GM23338 (cell line): ENCODE measurements around the gene TENT5A. TPM values are rescaled to one million over a fixed set of nuclear protein-coding genes. Genes with fewer than 3 reads are reported as not detected.

ENCODE experiments used
- ATAC-seq: fragments of 200-7000 bp; cut with Tn5 transposase; 3 replicates; pipeline ENCODE4 v1.9.1; 2020
- DNase-seq: peaks from one replicate; pipeline ENCODE4 v3.0.0-alpha.2; 2015; ENCODE audit warnings: low spot score
- H2AFZ ChIP-seq: fragments of 200-600 bp; sonication (generic); 2 replicates; pipeline ENCODE4 v1.8.0; 2016; ENCODE audit warnings: antibody characterized with exemption, mild to moderate bottlenecking, moderate library complexity
- H3F3A ChIP-seq: fragments of 200-600 bp; sonication (generic); replicated peaks from 2 replicates; pipeline ENCODE4 v1.8.0; 2017; ENCODE audit warnings: antibody characterized with exemption, mixed run types, low read depth
- H3K27ac ChIP-seq: fragments of 200-600 bp; sonication (generic); 2 replicates; pipeline ENCODE4 v1.6.1; 2016; ENCODE audit warnings: low read depth
- H3K27me3 ChIP-seq: fragments of 200-600 bp; sonication (generic); 2 replicates; pipeline ENCODE4 v1.8.0; 2016; ENCODE audit warnings: mild to moderate bottlenecking, mixed run types, moderate library complexity; ENCODE audit not compliant: insufficient read depth
- H3K36me3 ChIP-seq: fragments of 200-600 bp; sonication (generic); 2 replicates; pipeline ENCODE4 v1.8.0; 2016; ENCODE audit warnings: mild to moderate bottlenecking; ENCODE audit not compliant: insufficient read depth
- H3K4me1 ChIP-seq: fragments of 200-600 bp; sonication (generic); 2 replicates; pipeline ENCODE4 v1.8.0; 2016; ENCODE audit warnings: mild to moderate bottlenecking, moderate library complexity; ENCODE audit not compliant: insufficient read depth
- H3K4me2 ChIP-seq: fragments of 200-600 bp; sonication (generic); 2 replicates; pipeline ENCODE4 v1.7.1; 2017; ENCODE audit warnings: mixed run types
- H3K4me3 ChIP-seq: fragments of 200-600 bp; sonication (generic); 2 replicates; pipeline ENCODE4 v1.6.1; 2016; ENCODE audit warnings: mixed run types
- H3K79me2 ChIP-seq: fragments of 200-600 bp; sonication (generic); replicated peaks from 2 replicates; pipeline ENCODE4 v1.8.0; 2017; ENCODE audit warnings: mild to moderate bottlenecking; ENCODE audit not compliant: insufficient read depth
- H3K9me2 ChIP-seq: fragments of 200-600 bp; sonication (generic); 2 replicates; pipeline ENCODE4 v1.8.0; 2017; ENCODE audit not compliant: insufficient read depth
- H4K20me1 ChIP-seq: fragments of 200-600 bp; sonication (generic); replicated peaks from 2 replicates; pipeline ENCODE4 v1.8.0; 2017; ENCODE audit warnings: mild to moderate bottlenecking; ENCODE audit not compliant: insufficient read depth
- H3K27ac Mint-ChIP-seq: 2 replicates; pipeline ENCODE4 v1.8.0; 2020; ENCODE audit warnings: inconsistent platforms, mild to moderate bottlenecking, moderate library complexity, mixed read lengths
- H3K27me3 Mint-ChIP-seq: 3 replicates; pipeline ENCODE4 v1.8.0; 2022; ENCODE audit warnings: low read depth, mild to moderate bottlenecking, moderate library complexity, mixed read lengths, inconsistent platforms; ENCODE audit not compliant: insufficient read depth, poor library complexity
- H3K36me3 Mint-ChIP-seq: 3 replicates; pipeline ENCODE4 v1.8.0; 2021; ENCODE audit warnings: low read depth, mild to moderate bottlenecking, inconsistent platforms, moderate library complexity, mixed read lengths
- H3K4me1 Mint-ChIP-seq: 3 replicates; pipeline ENCODE4 v1.8.0; 2020; ENCODE audit warnings: mild to moderate bottlenecking, inconsistent platforms, mixed read lengths
- H3K4me3 Mint-ChIP-seq: 3 replicates; pipeline ENCODE4 v1.8.0; 2021; ENCODE audit warnings: moderate library complexity, mild to moderate bottlenecking, inconsistent platforms, mixed read lengths
- H3K9me3 Mint-ChIP-seq: 3 replicates; pipeline ENCODE4 v1.8.0; 2020; ENCODE audit warnings: moderate library complexity, mild to moderate bottlenecking, inconsistent platforms, mixed read lengths
- CREB1 ChIP-seq: fragments of 250-450 bp; sonication (Bioruptor Pico); IDR thresholded peaks from 2 replicates; pipeline ENCODE4 v1.5.0; 2020; ENCODE audit warnings: low read depth, mild to moderate bottlenecking, moderate library complexity
- EZH2 ChIP-seq: fragments of 200-600 bp; sonication (generic); IDR thresholded peaks from one replicate; pipeline ENCODE4 v1.8.0; 2017; ENCODE audit warnings: antibody characterized with exemption, mild to moderate bottlenecking, low read depth; ENCODE audit not compliant: unreplicated experiment
- EZH2phosphoT487 ChIP-seq: fragments of 200-600 bp; sonication (generic); IDR thresholded peaks from one replicate; pipeline ENCODE4 v1.8.1; 2018; ENCODE audit warnings: antibody characterized with exemption; ENCODE audit not compliant: unreplicated experiment
- JUNB ChIP-seq: IDR thresholded peaks from one replicate; pipeline ENCODE4 v1.6.1; 2016; ENCODE audit warnings: antibody characterized with exemption; ENCODE audit not compliant: unreplicated experiment
- NANOG ChIP-seq: IDR thresholded peaks from 2 replicates; pipeline ENCODE4 v1.6.1; 2016; ENCODE audit warnings: antibody characterized with exemption, borderline replicate concordance
- STAT1 ChIP-seq: IDR thresholded peaks from one replicate; pipeline ENCODE4 v1.6.1; 2016; ENCODE audit warnings: antibody characterized with exemption; ENCODE audit not compliant: unreplicated experiment
- ZNF331 ChIP-seq: fragments of 250-450 bp; sonication (Bioruptor Pico); IDR thresholded peaks from 2 replicates; pipeline ENCODE4 v1.5.0; 2020; ENCODE audit warnings: low read depth, mild to moderate bottlenecking, moderate library complexity
- polyA plus RNA-seq: library from polyadenylated mRNA; unstranded; fragments of >200 nt; fragmentation: Nextera tagmentation; extraction: Ambion mirVana; gene quantifications from 2 replicates; pipeline ENCODE4 v1.2.1, GENCODE V29; 2016
- total RNA-seq: library from RNA; depleted of rRNA; stranded (reverse); fragments of >200 nt; shearing (Covaris generic); gene quantifications from 2 replicates; pipeline ENCODE4 v1.2.3, GENCODE V29; 2014
- TF ChIP-seq, protein P1 (sequence below): fragments of 250-450 bp; sonication (Bioruptor Pico); IDR thresholded peaks from 2 replicates; pipeline ENCODE4 v1.5.0; 2020; ENCODE audit warnings: mild to moderate bottlenecking, moderate library complexity
- TF ChIP-seq, protein P2 (sequence below): IDR thresholded peaks from one replicate; pipeline ENCODE4 v1.6.1; 2018; ENCODE audit warnings: antibody characterized with exemption; ENCODE audit not compliant: unreplicated experiment
- TF ChIP-seq, protein P3 (sequence below), 2 experiments: fragments of 200-600 bp in 1 of 2; sonication (generic) in 1 of 2; conservative IDR thresholded peaks; 2 replicates each; pipeline versions ENCODE4 v1.5.1 to v1.6.1; 2016 to 2017; ENCODE audit warnings: antibody characterized with exemption in 2 of 2, low read depth in 2 of 2, mild to moderate bottlenecking in 2 of 2, moderate library complexity in 1 of 2

The TENT5A gene
- total and polyA plus RNA-seq, 2 experiments from 2014 or later, result 3.8 to 4.7 TPM

DNA sequence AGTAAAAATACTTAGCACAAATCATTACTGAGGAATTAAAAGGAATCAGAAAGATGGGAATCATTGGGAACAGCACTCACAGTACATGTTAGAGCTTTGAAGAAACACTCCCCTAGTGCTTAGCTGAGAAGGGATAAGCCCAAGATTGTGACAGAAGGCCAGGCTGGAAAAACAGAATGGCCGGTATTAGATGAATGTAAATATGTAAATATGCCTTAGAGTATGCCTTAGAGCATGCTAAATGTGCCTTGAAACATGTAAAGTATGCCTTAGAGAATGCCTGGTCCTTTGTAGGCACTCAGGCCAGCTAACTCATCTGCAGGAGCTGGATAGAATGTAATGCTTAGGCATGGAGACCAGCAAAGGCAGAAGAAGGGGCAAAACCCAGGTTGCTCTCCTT lies 10.6 kb upstream of the TENT5A start:
- no peaks in the 10 kb centered on the region for H3K79me2 ChIP-seq
- H4K20me1 ChIP-seq, result no peaks in the 10 kb centered on the region
- Mint-ChIP-seq H3K36me3 (no peaks in the 10 kb centered on the region), H3K4me3 (no peak overlapping the region), H3K27ac (no peak overlapping the region), H3K27me3 (no peaks in the 10 kb centered on the region), H3K9me3 (no peaks in the 10 kb centered on the region; the same call in 2 of the 3 replicates), H3K4me1 (peaks cover 4% of the 10 kb centered on the region; the same call in 2 of the 3 replicates)
- peaks cover 5% of the 10 kb centered on the region; the same call in 1 of the 2 replicates for H3K9me2 ChIP-seq
- ATAC-seq, result no peak
- no peaks in the 10 kb centered on the region for H3K27me3 ChIP-seq
- peaks cover 7% of the 10 kb centered on the region; the same call in 1 of the 2 replicates for H3K4me1 ChIP-seq
- no peaks in the 10 kb centered on the region for H3F3A ChIP-seq
- H3K27ac ChIP-seq, result no peak overlapping the region
- no peak overlapping the region for H3K4me3 ChIP-seq
- H2AFZ ChIP-seq, result no peak overlapping the region
- H3K36me3 ChIP-seq, result no peaks in the 10 kb centered on the region
- no peak for DNase-seq
- H3K4me2 ChIP-seq, result no peak overlapping the region
- TF ChIP-seq JUNB, result no peak
- TF ChIP-seq, protein P1, sequence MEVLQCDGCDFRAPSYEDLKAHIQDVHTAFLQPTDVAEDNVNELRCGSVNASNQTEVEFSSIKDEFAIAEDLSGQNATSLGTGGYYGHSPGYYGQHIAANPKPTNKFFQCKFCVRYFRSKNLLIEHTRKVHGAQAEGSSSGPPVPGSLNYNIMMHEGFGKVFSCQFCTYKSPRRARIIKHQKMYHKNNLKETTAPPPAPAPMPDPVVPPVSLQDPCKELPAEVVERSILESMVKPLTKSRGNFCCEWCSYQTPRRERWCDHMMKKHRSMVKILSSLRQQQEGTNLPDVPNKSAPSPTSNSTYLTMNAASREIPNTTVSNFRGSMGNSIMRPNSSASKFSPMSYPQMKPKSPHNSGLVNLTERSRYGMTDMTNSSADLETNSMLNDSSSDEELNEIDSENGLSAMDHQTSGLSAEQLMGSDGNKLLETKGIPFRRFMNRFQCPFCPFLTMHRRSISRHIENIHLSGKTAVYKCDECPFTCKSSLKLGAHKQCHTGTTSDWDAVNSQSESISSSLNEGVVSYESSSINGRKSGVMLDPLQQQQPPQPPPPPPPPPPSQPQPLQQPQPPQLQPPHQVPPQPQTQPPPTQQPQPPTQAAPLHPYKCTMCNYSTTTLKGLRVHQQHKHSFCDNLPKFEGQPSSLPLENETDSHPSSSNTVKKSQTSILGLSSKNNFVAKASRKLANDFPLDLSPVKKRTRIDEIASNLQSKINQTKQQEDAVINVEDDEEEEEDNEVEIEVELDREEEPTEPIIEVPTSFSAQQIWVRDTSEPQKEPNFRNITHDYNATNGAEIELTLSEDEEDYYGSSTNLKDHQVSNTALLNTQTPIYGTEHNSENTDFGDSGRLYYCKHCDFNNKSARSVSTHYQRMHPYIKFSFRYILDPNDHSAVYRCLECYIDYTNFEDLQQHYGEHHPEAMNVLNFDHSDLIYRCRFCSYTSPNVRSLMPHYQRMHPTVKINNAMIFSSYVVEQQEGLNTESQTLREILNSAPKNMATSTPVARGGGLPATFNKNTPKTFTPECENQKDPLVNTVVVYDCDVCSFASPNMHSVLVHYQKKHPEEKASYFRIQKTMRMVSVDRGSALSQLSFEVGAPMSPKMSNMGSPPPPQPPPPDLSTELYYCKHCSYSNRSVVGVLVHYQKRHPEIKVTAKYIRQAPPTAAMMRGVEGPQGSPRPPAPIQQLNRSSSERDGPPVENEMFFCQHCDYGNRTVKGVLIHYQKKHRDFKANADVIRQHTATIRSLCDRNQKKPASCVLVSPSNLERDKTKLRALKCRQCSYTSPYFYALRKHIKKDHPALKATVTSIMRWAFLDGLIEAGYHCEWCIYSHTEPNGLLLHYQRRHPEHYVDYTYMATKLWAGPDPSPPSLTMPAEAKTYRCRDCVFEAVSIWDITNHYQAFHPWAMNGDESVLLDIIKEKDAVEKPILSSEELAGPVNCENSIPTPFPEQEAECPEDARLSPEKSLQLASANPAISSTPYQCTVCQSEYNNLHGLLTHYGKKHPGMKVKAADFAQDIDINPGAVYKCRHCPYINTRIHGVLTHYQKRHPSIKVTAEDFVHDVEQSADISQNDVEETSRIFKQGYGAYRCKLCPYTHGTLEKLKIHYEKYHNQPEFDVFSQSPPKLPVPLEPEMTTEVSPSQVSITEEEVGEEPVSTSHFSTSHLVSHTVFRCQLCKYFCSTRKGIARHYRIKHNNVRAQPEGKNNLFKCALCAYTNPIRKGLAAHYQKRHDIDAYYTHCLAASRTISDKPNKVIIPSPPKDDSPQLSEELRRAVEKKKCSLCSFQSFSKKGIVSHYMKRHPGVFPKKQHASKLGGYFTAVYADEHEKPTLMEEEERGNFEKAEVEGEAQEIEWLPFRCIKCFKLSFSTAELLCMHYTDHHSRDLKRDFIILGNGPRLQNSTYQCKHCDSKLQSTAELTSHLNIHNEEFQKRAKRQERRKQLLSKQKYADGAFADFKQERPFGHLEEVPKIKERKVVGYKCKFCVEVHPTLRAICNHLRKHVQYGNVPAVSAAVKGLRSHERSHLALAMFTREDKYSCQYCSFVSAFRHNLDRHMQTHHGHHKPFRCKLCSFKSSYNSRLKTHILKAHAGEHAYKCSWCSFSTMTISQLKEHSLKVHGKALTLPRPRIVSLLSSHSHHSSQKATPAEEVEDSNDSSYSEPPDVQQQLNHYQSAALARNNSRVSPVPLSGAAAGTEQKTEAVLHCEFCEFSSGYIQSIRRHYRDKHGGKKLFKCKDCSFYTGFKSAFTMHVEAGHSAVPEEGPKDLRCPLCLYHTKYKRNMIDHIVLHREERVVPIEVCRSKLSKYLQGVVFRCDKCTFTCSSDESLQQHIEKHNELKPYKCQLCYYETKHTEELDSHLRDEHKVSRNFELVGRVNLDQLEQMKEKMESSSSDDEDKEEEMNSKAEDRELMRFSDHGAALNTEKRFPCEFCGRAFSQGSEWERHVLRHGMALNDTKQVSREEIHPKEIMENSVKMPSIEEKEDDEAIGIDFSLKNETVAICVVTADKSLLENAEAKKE (CRISPR knock-in tag), result no peak

DNA sequence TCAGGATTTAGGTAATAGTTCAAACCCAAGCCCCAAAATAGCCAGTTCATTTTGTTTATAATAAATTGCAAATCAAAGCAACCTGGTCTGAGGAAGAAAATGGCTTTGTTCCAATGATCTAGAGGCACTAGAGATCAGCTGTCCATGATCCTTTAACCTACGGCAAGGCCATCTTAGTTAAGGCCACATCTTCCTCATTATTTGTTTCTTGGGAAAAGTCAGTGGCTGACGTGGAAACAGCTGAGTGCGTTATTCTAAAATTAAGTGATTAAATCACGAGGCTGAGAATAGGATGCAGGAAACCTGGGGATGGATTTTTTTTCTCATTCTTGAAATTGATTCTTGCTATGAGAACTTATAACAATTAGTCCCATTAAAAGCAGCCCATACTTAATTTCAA lies 10.1 kb upstream of the TENT5A start:
- no peak overlapping the region for H3K27ac ChIP-seq
- ATAC-seq (no peak), DNase-seq (no peak)
- no peaks in the 10 kb centered on the region for H3K36me3 ChIP-seq
- H3K36me3 Mint-ChIP-seq, result no peaks in the 10 kb centered on the region
- H3K9me3 Mint-ChIP-seq, result no peaks in the 10 kb centered on the region; the same call in 2 of the 3 replicates
- H3K27ac Mint-ChIP-seq, result no peak overlapping the region
- H3F3A ChIP-seq, result no peaks in the 10 kb centered on the region
- H3K4me3 ChIP-seq, result no peak overlapping the region
- peaks cover 6% of the 10 kb centered on the region; the same call in 2 of the 3 replicates for H3K4me1 Mint-ChIP-seq
- no peak overlapping the region for H3K4me3 Mint-ChIP-seq
- H4K20me1 ChIP-seq, result no peaks in the 10 kb centered on the region
- no peaks in the 10 kb centered on the region for H3K79me2 ChIP-seq
- peaks cover 10% of the 10 kb centered on the region; the same call in 1 of the 2 replicates for H3K4me1 ChIP-seq
- H2AFZ ChIP-seq, result 0 out of 2 replicates have a peak overlapping the region, but pooled peaks have one; percentile 26
- H3K4me2 ChIP-seq, result no peak overlapping the region
- H3K9me2 ChIP-seq, result peaks cover 5% of the 10 kb centered on the region; the same call in 1 of the 2 replicates
- no peaks in the 10 kb centered on the region for H3K27me3 Mint-ChIP-seq
- H3K27me3 ChIP-seq, result no peaks in the 10 kb centered on the region
- TF ChIP-seq EZH2 (no peak), NANOG (no peak), CREB1 (no peak), STAT1 (no peak), ZNF331 (CRISPR knock-in tag) (no peak), EZH2phosphoT487 (no peak)
- TF ChIP-seq, protein P2, sequence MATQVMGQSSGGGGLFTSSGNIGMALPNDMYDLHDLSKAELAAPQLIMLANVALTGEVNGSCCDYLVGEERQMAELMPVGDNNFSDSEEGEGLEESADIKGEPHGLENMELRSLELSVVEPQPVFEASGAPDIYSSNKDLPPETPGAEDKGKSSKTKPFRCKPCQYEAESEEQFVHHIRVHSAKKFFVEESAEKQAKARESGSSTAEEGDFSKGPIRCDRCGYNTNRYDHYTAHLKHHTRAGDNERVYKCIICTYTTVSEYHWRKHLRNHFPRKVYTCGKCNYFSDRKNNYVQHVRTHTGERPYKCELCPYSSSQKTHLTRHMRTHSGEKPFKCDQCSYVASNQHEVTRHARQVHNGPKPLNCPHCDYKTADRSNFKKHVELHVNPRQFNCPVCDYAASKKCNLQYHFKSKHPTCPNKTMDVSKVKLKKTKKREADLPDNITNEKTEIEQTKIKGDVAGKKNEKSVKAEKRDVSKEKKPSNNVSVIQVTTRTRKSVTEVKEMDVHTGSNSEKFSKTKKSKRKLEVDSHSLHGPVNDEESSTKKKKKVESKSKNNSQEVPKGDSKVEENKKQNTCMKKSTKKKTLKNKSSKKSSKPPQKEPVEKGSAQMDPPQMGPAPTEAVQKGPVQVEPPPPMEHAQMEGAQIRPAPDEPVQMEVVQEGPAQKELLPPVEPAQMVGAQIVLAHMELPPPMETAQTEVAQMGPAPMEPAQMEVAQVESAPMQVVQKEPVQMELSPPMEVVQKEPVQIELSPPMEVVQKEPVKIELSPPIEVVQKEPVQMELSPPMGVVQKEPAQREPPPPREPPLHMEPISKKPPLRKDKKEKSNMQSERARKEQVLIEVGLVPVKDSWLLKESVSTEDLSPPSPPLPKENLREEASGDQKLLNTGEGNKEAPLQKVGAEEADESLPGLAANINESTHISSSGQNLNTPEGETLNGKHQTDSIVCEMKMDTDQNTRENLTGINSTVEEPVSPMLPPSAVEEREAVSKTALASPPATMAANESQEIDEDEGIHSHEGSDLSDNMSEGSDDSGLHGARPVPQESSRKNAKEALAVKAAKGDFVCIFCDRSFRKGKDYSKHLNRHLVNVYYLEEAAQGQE, result no peak
- TF ChIP-seq, protein P3, sequence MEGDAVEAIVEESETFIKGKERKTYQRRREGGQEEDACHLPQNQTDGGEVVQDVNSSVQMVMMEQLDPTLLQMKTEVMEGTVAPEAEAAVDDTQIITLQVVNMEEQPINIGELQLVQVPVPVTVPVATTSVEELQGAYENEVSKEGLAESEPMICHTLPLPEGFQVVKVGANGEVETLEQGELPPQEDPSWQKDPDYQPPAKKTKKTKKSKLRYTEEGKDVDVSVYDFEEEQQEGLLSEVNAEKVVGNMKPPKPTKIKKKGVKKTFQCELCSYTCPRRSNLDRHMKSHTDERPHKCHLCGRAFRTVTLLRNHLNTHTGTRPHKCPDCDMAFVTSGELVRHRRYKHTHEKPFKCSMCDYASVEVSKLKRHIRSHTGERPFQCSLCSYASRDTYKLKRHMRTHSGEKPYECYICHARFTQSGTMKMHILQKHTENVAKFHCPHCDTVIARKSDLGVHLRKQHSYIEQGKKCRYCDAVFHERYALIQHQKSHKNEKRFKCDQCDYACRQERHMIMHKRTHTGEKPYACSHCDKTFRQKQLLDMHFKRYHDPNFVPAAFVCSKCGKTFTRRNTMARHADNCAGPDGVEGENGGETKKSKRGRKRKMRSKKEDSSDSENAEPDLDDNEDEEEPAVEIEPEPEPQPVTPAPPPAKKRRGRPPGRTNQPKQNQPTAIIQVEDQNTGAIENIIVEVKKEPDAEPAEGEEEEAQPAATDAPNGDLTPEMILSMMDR (conservative IDR thresholded peaks at IDR 0.05; ENCODE audit: low read depth in 2 of 2), result no peak
